Panc1 (cell line): Measurements from ENCODE around the gene ADAMTS15. TPM values are rescaled to one million over a fixed set of nuclear protein-coding genes. Genes with fewer than 3 reads are reported as not detected.

ENCODE experiments used
- ATAC-seq: fragments of 200-7000 bp; cut with Tn5 transposase; 2 replicates; pipeline ENCODE4 v1.9.1; 2020; ENCODE audit warnings: mild to moderate bottlenecking, moderate library complexity
- BruUV-seq: library from RNA; stranded (reverse); fragments of 400-500 nt; replicated peaks from 2 replicates; lab custom pipeline; 2021; lab: Mats Ljungman, UMichigan
- CTCF ChIA-PET: fragments of 300-600 bp; sonication (Branson Sonifier 250); formaldehyde crosslinking; loops from one replicate; lab custom pipeline; 2022; ENCODE audit warnings: antibody characterized with exemption; lab: Charles Lee
- POLR2A ChIA-PET: fragments of 300-600 bp; sonication (Branson Sonifier 250); formaldehyde crosslinking; loops from one replicate; lab custom pipeline; 2022; ENCODE audit warnings: antibody characterized with exemption; lab: Charles Lee
- DNase-seq: peaks from one replicate; pipeline ENCODE4 v3.0.0-alpha.2; 2010; ENCODE audit warnings: low read depth, low spot score
- H3K27ac ChIP-seq: 2 replicates; pipeline ENCODE4 v1.5.1; 2011; ENCODE audit warnings: mild to moderate bottlenecking, low read length, inconsistent platforms
- H3K27me3 ChIP-seq: fragments of 200-500 bp; sonication (Bioruptor generic); 2 replicates; pipeline ENCODE4 v1.6.0; 2014; ENCODE audit warnings: low read length, inconsistent platforms; ENCODE audit not compliant: control insufficient read depth, insufficient read depth
- H3K36me3 ChIP-seq: fragments of 200-500 bp; sonication (Bioruptor generic); 2 replicates; pipeline ENCODE4 v1.5.1; 2014; ENCODE audit warnings: inconsistent platforms, mild to moderate bottlenecking, low read length, moderate library complexity; ENCODE audit not compliant: control insufficient read depth, insufficient read depth
- H3K4me1 ChIP-seq: 2 replicates; pipeline ENCODE4 v1.5.1; 2011; ENCODE audit warnings: inconsistent platforms, mild to moderate bottlenecking, low read length, moderate library complexity; ENCODE audit not compliant: control insufficient read depth, insufficient read depth
- H3K4me3 ChIP-seq, 2 experiments: 2 replicates each; pipeline ENCODE4 v1.5.1; 2011 to 2012; ENCODE audit warnings: low read depth in 2 of 2, low read length in 2 of 2, mild to moderate bottlenecking in 2 of 2, inconsistent platforms in 1 of 2, moderate library complexity in 1 of 2
- H3K9me3 ChIP-seq: fragments of 200-500 bp; sonication (Bioruptor generic); 2 replicates; pipeline ENCODE4 v1.5.1; 2014; ENCODE audit warnings: low read depth, mild to moderate bottlenecking, inconsistent platforms, low read length, moderate library complexity; ENCODE audit not compliant: control insufficient read depth, insufficient read depth
- CTCF ChIP-seq: fragments of 450-650 bp; IDR thresholded peaks from 2 replicates; pipeline ENCODE4 v1.5.1; 2017; ENCODE audit warnings: mild to moderate bottlenecking
- POLR2AphosphoS5 ChIP-seq: IDR thresholded peaks from 2 replicates; pipeline ENCODE4 v1.6.1; 2012; ENCODE audit warnings: mild to moderate bottlenecking, low read depth, low read length, moderate library complexity
- REST ChIP-seq, 2 experiments: IDR thresholded peaks; 2 replicates each; pipeline ENCODE4 v1.6.1; 2011 to 2012; ENCODE audit warnings: low read depth in 2 of 2, control low read depth in 1 of 2, low read length in 1 of 2, mild to moderate bottlenecking in 1 of 2, moderate library complexity in 1 of 2; ENCODE audit not compliant: insufficient read depth in 1 of 2
- SIN3A ChIP-seq: IDR thresholded peaks from 2 replicates; pipeline ENCODE4 v1.6.1; 2012; ENCODE audit warnings: low read depth, mild to moderate bottlenecking, low read length, moderate library complexity, borderline replicate concordance; ENCODE audit not compliant: insufficient read depth
- TCF7L2 ChIP-seq: IDR thresholded peaks from 2 replicates; pipeline ENCODE4 v1.6.1; 2011; ENCODE audit warnings: mild to moderate bottlenecking, low read depth, low read length, inconsistent platforms
- in situ Hi-C: cut with HindIII; loops from 2 replicates; pipeline ENCODE4 v1.10.0; 2016; ENCODE audit warnings: low sequenced_read_pairs, low pct_unique_long_range_greater_than_20kb
- intact Hi-C: fragments of 100-400 bp; cut with micrococcal nuclease; formaldehyde crosslinking; loops from one replicate; pipeline ENCODE4 v1.10.0; 2022; ENCODE audit not compliant: unreplicated experiment
- total RNA-seq: library from RNA; stranded (reverse); gene quantifications from one replicate; pipeline ENCODE4 v1.2.1, GENCODE V29; 2021; ENCODE audit not compliant: unreplicated experiment

Gene ADAMTS15
- total RNA-seq, 1 experiment from 2014 or later = 39.9 TPM

GRCh38 chr11:130434521-130435223 lies 13.8 kb upstream of the ADAMTS15 start:
- no peaks in the 10 kb centered on the region for H3K36me3 ChIP-seq
- intact Hi-C loops (loop anchor here (1.0 kb wide), 2 partner anchors 393 to 428 kb away; no protein-coding TSS in a partner anchor), in situ Hi-C loops (no loop called here)
- ChIA-PET POLR2A (no interaction called here), CTCF (interaction anchor here (0.6 to 1.9 kb wide), 7 partner anchors 37 to 471 kb away, joined by 3 to 9 read pairs (median 3); no protein-coding TSS in a partner anchor)
- H3K27ac ChIP-seq = peak overlapping the region; percentile 93
- DNase-seq = peak; percentile 85
- peak; percentile 91 for ATAC-seq
- H3K9me3 ChIP-seq = no peaks in the 10 kb centered on the region
- TF ChIP-seq POLR2AphosphoS5 (no peak), CTCF (peak; percentile 97), TCF7L2 (no peak), REST (IDR thresholded peaks at IDR 0.05; ENCODE audit: insufficient read depth in 1 of 2, low read depth in 2 of 2, low read length in 1 of 2) (no peak), SIN3A (no peak)
- peak overlapping the region; percentile 72 to 99 for H3K4me3 ChIP-seq
- no TSS peak for BruUV-seq
- H3K27me3 ChIP-seq = peaks cover 3% of the 10 kb centered on the region
- peaks cover 13% of the 10 kb centered on the region for H3K4me1 ChIP-seq

GRCh38 chr11:130435671-130436070 lies 12.8 kb upstream of the ADAMTS15 start:
- ATAC-seq (no peak), DNase-seq (no peak)
- no peaks in the 10 kb centered on the region for H3K36me3 ChIP-seq
- H3K4me1 ChIP-seq = peaks cover 13% of the 10 kb centered on the region
- no peaks in the 10 kb centered on the region for H3K27me3 ChIP-seq
- H3K27ac ChIP-seq = peak overlapping the region; percentile 93
- CTCF ChIA-PET = interaction anchor here (1.5 to 1.9 kb wide), 3 partner anchors 392 to 427 kb away, joined by 3 to 9 read pairs (median 6); no protein-coding TSS in a partner anchor
- in situ Hi-C loops = no loop called here
- POLR2A ChIA-PET = no interaction called here
- H3K9me3 ChIP-seq = no peaks in the 10 kb centered on the region
- no TSS peak for BruUV-seq
- intact Hi-C loops = loop anchor here (1.0 kb wide), 2 partner anchors 392 to 427 kb away; no protein-coding TSS in a partner anchor
- H3K4me3 ChIP-seq = no peak overlapping the region
- TF ChIP-seq POLR2AphosphoS5 (no peak), SIN3A (no peak), REST (IDR thresholded peaks at IDR 0.05; ENCODE audit: insufficient read depth in 1 of 2, low read depth in 2 of 2, low read length in 1 of 2) (no peak), TCF7L2 (no peak), CTCF (no peak)
